GM12891 (cell line): ENCODE measurements around the gene LCLAT1.

Source experiments
- POLR2A ChIP-seq: IDR thresholded peaks from 2 replicates; pipeline ENCODE4 v1.6.1; 2011; ENCODE audit warnings: low read depth, low read length, control low read depth
- POLR2AphosphoS5 ChIP-seq: IDR thresholded peaks from 2 replicates; pipeline ENCODE4 v1.6.1; 2011; ENCODE audit warnings: low read depth, low read length, control low read depth
- SPI1 ChIP-seq: IDR thresholded peaks from 2 replicates; pipeline ENCODE4 v1.6.1; 2011; ENCODE audit warnings: low read depth, low read length, control low read depth

DNA sequence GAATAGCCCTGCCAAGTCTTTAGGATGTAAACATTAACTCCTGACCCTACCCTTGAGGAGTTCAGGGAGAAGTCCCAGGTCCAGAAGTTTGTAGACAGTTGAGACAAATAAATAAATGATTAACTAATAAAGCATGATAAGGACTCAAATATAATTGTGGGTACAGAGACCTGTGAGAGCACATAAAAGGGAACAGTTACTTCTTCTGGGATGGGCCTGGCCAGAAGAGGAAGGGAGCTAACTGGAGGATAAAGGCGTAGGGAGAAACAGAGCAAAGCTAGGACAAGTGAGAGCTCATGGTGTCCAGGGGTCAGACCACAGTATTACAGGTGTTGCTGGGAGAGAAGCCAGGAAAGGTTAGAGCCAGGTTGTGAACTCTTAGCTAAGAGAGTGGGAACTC is 3.0 kb downstream of the LCLAT1 start:
- TF ChIP-seq POLR2A = no peak
- TF ChIP-seq POLR2AphosphoS5 = no peak
- no peak for TF ChIP-seq SPI1
